ACHN (cell line): Measurements from ENCODE around the gene ABI3BP.

Source experiments
- DNase-seq: peaks from one replicate; pipeline ENCODE4 v3.0.0-alpha.2; 2015
- in situ Hi-C: cut with HindIII; loops from 2 replicates; pipeline ENCODE4 v1.10.0; 2017; ENCODE audit warnings: low sequenced_read_pairs, low pct_ligation_motif_present, low pct_unique_long_range_greater_than_20kb

Gene ABI3BP

GRCh38 chr3:100761951-100762350, 231.3 kb downstream of the ABI3BP start:
- in situ Hi-C loops: no loop called here
- DNase-seq: no peak

- DNase-seq: peak; percentile 5
- in situ Hi-C loops: no loop called here
These were observed 231.8 kb downstream of the ABI3BP start for GRCh38 chr3:100761211-100761942.

DNA sequence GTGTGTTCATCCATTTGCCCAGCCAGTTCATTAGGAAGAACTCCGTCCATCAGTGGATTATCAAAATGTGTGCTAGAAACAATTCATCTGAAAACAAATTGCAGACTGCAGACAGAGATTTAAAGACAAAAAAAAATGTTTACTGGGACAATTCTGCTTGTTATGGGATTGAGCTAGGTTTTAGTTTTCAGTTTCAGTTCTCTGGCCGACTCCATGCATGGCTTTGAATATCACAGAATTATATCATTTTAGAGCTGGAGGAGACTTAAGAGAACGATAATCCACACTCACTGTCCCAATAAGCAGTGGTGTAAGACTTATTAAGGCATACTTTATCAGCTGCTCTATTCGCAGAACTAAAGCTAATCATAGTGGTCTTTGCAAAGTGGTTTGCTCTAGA, 232.8 kb downstream of the ABI3BP start:
- DNase-seq: no peak
- in situ Hi-C loops: no loop called here

DNA sequence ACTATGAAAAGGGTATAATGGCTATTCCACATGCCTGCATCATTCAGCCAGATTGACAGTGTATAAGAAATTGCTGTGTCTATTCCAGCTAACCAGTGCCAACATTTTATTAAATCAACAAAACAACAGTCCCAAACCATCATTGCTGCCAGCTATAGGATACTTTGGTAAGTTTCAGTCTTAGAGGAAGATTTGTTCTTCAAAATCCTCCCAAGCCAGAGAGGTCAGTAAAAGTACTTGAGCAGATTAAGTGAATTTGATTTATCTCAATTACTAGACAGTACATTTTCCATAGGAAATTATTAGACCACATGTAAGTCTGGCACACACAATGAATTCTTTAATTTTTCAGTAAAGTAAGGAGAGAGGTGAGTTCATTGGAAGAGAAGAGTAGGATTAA, 233.3 kb downstream of the ABI3BP start:
- in situ Hi-C loops: no loop called here
- no peak for DNase-seq

- DNase-seq: no peak
- in situ Hi-C loops: no loop called here
These were observed 234.1 kb downstream of the ABI3BP start for GRCh38 chr3:100759159-100759558.

DNA sequence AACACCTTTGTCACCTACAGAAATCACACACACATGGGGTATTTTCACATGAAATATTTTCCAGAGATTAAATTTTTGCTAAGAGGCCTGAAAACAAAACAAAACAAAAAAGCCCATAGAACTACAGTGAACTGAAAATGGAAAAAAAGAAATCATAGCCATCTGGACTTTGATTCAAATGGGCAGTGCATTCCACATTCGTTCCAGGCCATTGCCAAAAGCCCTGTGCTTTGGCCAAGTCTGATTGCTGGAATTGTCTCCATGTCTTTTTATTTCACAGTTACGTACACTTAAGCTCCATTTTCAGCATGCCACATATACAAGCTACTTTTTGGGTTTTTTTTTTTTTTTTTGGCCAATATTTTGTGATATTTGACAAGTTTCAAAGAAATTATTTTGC, 236.8 kb downstream of the ABI3BP start:
- in situ Hi-C loops: no loop called here

DNA sequence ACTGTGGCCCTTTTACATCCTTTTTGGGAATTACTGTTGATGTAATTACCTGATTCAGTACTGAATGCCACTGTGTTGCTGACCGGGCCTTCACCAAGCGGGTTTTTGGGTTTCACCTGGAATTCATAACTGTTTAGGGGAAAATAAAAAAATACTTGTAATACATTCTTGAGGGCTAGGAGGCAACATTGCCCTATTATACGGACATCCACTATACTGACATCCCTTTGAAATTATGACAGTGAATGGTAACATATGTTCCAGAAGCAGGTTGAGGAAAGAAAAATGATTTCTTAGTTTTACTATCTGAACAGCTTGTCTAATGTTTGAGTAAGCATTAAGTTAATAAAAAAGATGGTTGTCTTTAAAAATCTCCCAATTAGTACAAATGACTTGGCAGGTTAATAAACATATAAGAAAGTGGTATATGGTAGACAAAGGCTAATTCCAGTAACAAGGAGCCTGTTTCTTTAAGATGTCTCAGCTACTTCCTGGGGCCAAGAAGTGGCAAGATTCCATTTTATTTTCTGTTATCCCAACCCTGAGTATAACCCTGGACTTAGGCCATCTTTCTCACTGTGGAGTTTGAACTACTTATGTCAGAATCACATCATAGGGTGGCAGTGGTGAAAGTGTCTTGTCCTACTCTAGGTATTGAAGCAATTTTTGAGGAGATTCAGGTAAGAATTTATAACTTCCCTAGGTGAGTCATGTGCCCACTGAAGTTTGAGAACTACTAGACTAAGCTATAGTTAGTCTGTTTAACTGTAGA, 238.5 kb downstream of the ABI3BP start:
- in situ Hi-C loops: no loop called here
- DNase-seq: no peak

More for the DNA sequence above, 236.8 kb downstream of the ABI3BP start:
- no peak for DNase-seq

DNA sequence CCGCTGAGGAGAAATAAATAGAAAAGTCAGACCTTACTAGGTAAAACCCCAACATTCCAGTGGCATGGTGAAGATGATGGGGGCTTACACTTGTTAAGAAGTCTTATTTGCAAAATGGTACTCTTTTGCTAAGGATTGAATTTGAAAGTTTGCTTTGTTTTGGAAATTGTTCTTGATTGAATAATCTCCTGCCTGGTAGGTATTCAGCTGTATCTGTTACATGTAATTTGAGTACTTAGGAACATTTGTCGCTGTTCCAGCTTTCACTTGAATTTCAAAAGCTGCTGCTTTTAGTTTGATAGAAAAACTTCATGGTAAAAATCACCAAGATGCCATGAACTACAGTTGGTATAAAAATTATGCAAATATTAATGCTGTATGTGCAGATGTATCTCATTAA, 239.4 kb downstream of the ABI3BP start:
- DNase-seq: no peak
- in situ Hi-C loops: no loop called here

- DNase-seq: no peak
- in situ Hi-C loops: no loop called here
These were observed 244.3 kb downstream of the ABI3BP start for GRCh38 chr3:100748967-100749366.

DNA sequence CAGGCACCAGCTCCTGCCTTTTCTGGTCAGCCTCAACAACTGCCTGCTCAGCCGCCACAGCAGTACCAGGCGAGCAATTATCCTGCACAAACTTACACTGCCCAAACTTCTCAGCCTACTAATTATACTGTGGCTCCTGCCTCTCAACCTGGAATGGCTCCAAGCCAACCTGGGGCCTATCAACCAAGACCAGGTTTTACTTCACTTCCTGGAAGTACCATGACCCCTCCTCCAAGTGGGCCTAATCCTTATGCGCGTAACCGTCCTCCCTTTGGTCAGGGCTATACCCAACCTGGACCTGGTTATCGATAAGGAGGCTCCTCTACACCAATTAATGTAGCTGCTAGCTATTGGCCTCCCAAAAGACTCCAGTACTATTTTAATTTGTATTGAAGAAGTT, 245.0 kb downstream of the ABI3BP start:
- DNase-seq: no peak
- in situ Hi-C loops: no loop called here

DNA sequence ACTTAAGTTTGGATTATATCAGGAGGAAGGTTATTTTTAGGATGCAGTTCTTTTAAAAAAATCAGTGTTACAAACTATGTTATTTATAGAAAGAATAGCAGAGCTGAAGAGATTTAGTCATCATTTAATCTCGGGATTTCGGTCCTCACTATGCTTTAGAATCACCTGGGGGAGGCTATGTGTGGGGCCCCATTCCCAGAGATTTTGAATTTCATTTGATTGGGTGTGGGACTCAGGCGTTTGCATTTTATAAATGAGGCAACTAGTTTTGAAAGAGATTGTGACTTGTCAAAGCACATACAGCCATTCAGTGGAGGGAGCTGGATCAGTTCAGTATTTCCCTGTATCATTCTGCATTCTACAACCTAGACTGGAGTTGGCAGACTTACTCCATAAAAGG, 247.1 kb downstream of the ABI3BP start:
- in situ Hi-C loops: no loop called here
- DNase-seq: no peak

DNA sequence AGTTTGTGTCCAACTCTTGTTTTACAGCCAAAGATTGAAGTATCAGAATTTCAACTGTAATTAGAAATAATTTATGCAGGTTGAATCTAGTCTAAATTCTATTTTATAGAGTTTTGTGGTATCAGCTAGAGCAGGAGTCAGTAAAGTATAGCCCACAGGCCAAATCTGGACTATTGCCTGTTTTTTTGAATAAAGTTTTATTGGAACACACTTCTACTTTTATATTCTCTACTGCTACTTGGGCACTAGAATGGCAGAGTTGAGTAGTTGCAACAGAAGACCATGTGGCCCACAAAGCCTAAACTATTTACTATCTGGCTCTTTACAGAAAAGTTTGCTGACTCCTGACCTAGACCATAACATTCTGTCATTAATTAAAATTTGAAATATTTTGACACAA, 247.6 kb downstream of the ABI3BP start:
- no peak for DNase-seq
- in situ Hi-C loops: no loop called here

DNA sequence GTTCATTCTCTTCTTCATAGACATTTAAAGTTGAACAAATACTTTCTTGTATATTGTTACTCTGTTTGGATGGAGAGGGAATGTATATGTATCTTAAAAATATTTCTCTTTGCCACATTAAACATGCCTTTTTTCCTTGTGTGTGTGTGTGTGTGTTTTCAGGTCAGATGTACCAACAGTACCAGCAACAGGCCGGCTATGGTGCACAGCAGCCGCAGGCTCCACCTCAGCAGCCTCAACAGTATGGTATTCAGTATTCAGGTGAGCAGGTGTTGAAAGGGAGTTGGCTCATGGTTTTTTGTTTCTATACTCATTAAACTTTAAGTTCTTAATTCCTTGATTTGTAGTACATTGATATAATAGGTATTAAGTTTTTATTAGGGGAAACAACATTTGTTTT, 248.6 kb downstream of the ABI3BP start:
- DNase-seq: no peak
- in situ Hi-C loops: no loop called here

DNA sequence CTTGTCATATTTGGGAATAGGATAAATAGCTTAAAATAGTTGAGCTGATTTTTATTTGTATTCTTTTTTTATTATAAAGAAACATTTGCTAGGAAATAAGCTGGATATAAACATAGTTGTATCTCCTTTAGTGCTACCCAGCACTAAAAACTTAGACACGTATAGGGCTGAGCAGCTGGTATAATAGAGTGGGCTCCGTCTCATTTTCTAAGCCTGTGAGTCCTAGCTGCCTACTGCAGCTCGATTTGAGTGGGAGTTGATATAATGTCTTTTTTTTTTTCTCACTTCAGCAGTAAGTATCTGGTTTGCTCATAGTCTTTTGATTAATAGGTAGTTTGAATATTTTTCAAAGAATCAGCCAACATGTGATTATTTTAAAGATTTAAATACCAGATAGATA, 249.7 kb downstream of the ABI3BP start:
- in situ Hi-C loops: no loop called here
- no peak for DNase-seq

DNA sequence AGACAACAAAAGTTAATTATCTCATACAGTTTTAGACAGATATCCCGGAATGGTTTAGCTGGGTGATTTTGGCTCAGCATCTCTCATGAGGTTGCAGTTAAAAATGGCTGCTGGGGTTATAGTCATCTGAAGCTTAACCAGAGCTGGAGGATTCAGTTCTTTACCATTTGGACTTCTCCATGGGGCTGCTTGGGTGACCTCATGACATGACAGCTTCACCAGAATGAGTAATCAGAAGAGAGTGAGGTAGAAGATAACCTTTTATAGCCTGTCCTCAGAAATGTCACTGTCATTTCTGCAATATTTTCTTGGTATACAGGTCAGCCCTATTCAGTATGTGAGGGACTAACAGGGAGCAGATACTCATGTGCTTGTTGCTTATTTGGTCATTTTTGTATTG, 253.0 kb downstream of the ABI3BP start:
- no peak for DNase-seq
- in situ Hi-C loops: no loop called here

DNA sequence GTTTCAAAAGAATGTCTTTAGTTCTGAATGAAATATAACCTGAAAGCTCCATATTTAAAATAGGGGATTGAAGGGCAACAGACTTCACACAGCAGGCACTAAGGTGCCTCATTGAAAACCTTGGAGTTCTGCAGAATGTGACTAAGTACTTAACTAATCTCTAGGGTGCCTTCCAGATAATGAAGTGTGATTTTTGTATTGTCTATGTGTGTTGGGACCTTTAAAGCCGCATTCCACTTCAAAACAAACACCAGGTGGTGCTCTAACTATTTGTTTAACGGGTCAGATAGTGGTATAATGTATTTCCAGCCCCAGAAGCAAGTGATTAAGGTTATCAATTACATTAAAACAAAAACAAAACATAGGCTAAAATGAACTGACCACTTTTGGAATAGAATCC, 255.9 kb downstream of the ABI3BP start:
- in situ Hi-C loops: no loop called here
- DNase-seq: peak; percentile 28

- in situ Hi-C loops: no loop called here
- no peak for DNase-seq
These were observed 260.8 kb downstream of the ABI3BP start for GRCh38 chr3:100732435-100732834.

DNA sequence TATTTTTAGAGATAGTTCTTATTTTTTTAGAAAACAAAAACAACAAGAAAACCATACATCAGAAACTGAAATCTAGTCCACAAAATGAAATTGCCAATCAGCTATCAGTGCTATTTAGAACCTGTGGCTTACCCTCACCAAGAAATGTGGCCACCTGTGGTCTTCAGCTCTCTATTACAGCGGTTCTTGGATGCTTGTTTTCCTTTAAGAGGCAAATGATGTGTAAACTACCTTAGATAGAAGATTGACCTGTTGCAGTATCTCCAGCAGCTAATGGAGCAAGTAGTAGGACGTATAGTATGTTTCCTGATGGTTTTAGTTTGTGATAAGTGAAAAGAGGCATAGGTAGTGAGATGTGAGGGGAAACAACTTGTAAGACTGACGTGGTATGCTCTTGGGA, 262.7 kb downstream of the ABI3BP start:
- in situ Hi-C loops: no loop called here

DNA sequence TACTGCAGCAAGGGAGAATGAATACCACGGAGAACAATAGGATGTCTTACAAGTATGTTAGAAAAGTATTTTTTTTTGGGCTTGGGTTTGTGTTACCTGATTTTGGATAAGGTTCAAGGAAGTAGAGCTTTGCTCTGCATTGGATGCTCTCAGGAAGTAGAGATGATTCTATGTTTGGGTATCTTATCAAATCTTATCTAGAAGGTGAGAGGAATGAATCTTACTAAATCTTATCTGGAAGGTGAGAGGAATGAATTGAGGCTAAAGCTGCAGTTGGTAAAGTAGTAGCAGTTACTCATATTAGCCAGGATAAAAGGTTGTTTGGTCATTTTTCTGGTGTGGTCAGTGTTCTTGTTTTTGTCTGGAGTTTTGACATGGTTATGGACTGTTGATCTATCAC, 266.5 kb downstream of the ABI3BP start:
- DNase-seq: no peak
- in situ Hi-C loops: no loop called here

More for the DNA sequence above, 262.7 kb downstream of the ABI3BP start:
- no peak for DNase-seq

DNA sequence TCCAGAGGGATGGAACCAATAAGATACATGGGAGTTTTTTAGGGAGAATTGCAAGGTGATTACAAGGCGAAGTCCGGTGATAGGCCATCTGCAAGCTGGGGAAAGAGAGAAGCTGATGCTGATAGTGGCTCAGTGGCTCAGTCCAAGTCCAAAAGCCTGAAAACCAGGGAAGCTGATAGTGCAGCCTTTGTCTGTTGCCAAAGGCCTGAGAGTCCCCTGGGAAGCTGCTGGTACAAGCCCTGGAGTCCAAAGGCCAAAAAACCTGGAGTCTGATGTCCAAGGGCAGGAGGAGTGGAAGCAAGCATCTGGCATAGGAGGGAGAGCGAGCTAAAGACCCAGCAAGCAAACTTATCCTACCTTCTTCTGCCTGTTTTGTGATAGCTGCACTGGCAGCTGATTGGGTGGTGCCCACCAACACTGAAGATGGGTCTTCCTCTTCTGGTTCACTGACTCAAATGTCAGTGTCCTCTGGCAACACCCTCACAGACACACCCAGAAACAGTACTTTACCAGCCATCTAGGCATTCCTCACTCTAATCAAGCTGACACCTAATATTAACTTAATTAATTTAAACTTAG, 267.2 kb downstream of the ABI3BP start:
- in situ Hi-C loops: no loop called here
- DNase-seq: no peak
